ENCODE measurements around the gene FKTN. TPM values are rescaled to one million over a fixed set of nuclear protein-coding genes. Genes with fewer than 3 reads are reported as not detected.

Gene FKTN
- total RNA-seq, 1 donor from 2014 or later = 39.9 TPM

DNA sequence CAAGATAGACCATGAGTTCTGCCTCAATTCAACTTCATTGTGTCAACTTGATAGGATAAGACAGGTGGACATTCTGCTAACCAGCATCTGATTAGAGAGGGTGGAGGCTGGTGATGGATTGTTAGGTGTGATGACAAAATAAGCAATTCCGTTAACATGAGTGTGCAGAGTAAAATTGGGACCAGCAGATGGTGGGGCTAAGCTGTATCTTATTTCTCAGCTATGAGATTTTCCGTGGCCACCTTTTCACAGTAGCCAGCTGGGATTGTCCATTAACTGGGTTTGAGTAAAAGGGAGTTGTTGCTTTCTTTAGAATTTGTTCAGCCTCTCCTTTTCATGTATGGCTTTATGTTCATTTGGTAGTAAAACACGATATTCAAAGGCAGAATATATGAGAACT lies 75.5 kb downstream of the FKTN start:
- DNase-seq = no peak

DNA sequence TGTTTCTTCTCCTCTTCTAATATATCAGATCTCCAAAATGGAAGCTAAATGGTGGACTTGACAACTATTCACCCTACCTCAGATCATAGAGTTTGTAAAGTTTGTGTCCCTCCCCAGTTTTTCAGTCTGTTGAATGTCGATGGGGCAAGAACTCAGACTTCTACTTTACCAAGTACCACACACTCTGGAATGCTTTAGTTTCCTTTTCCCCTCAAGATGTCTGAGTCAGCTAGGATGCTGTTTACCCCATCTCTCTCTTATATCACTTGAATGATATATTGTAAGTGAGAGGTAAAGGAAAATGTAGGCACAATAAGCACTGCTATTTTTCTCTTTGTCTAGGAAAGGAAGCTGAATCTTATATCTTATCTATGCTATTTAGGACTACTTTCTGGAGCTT lies 78.4 kb downstream of the FKTN start:
- no peak for DNase-seq

DNA sequence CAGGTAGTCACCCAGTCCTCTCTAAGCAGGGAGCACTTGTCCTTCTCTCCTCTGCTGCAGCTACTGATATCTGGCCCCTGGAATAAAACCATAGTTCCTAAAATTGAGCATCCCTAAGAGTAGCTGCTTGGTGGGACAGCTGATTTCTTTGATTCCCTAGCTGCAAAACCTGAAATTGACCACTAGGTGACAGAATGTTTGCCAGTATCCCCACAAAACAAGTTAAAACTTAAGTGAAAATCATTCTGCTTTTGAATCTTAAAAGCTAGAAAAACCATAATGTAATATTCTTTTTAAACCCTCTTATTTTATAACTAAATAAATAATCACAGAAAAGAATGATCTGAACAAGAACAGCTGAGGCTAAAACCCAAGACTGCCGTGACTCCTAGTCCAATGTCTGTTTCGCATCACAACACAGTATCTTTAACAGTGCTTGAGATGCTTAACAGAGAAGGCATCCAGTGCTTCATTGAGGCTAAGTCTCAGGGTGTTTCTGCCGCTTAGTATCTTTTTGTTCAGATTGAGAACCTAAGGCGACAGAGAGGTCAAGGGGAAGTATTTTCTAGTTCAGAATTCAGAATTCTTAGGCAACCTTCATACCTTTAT lies 80.0 kb downstream of the FKTN start:
- no peak for DNase-seq

DNA sequence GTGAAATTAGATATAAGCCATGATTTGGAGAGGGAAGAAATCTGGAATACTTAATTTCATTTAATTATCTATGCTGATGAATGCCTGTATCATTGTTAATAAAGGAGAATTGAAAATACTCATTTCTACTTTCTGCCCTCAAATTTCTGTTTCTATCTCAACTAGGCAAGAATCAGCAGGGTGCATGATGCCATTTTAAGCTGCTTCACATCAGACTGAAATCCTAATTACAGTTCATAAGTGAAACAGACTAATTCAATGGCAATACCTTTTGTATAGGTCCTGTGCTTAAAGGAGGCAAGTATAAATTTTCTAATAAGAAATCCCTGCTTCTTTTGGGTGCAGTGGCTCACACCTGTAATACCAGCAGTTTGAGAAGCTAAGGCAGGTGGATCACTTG lies 82.0 kb downstream of the FKTN start:
- DNase-seq = no peak

DNA sequence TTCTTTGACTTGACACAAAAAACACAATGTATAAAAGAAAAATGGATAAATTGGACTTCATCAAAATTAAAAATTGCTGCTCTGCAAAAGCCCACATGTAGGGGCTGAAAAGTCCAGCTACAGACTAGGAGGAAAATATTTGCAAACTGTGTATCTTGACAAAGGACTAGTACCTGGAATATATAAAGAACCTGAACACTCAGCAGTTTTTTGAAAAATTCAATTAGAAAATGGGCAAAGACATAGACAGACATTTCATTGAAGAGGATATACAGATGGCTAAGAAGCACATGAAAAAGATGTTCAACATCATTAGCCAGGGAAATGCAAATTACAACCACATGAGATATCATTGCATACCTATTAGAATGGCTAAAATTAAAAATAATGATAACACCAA lies 85.9 kb downstream of the FKTN start:
- no peak for DNase-seq

DNA sequence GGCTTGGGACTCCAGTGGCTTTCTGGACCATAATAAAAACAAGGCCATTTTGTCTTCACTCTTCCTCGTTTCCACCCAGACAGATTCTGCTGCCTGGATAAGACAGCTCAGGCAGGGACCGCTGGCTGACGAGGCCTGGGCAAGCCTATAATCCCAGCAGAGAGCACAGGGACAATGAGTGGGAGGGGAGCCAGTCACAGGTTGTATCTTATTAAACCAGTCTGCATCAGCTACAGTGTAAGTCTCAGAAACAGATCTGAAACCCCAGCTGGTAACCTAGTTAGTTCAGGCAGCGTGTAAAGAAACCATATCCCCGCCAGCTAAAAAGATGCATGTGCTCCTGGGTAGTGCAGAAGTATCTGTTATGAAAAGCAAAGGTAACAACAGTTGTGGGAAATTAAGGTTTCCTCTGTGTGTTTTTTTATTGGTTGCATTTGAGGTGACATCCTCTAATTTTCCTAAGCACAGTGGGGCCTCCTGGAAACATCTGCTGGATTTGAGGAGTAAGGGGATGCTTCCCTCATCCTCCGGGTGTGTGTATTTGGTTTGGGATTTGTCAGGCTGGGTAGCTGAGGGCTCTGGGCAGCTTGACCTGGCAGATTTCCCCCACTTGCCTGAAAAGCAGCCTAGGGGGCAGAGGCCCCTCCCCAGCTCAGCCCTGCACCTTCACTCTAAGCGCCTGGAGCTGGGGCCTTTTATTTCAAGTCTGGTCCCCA lies 89.1 kb downstream of the FKTN start:
- DNase-seq = no peak

DNA sequence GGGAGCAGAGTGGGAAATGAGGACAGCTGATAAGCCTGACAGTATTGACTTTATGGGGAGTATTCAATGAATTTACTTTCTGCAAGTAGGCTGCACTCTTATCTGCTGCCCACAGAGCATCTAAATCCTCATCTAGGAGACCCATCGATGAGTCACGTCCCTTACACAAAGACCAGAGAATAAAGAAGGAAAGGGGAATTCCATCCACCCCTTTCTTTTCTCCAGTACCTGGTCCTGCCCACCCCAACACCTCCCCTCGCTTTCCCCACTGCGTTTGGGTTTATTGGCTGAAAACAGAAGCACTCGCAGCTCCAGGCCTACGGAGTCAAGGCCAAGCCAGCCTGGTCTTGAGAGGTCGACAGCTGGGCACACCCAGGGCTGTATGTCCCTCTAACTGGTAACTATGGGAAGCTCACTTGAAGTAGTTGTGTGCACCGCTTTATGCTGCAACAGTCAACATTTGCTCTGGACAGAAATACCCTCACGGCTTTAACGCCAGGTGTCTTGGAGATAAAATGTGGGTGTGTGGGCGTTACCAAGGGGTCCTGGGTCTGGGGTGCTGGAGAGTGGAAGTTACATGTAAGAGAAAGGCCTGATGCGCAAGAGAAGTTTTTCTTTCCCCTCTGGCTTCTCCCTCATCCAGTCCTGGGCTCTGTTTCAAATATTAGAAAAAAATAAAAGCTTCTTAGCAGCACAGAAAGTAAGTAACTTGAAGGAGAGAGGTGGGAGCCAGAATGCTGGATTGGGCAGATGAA lies 89.8 kb downstream of the FKTN start:
- DNase-seq = no peak

DNA sequence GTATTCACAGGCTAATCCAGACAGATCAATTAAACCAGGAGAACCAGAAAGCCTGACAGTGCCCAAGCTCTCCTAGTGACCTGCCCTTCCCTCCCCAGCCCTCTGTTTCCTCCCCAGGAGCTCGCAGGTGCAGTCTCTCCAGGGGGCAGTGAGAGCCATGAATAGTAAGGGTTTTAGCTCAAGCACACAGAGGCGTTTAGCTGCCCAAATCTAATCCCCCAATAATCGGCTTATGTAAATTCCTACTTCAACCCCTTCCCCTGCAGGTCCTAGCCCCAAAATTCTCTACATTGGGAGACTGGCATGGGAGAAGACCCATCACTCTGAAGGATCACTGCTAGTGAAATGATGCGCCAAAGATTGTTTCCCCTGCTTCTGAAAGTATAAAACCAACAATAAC lies 93.9 kb downstream of the FKTN start:
- DNase-seq = no peak

DNA sequence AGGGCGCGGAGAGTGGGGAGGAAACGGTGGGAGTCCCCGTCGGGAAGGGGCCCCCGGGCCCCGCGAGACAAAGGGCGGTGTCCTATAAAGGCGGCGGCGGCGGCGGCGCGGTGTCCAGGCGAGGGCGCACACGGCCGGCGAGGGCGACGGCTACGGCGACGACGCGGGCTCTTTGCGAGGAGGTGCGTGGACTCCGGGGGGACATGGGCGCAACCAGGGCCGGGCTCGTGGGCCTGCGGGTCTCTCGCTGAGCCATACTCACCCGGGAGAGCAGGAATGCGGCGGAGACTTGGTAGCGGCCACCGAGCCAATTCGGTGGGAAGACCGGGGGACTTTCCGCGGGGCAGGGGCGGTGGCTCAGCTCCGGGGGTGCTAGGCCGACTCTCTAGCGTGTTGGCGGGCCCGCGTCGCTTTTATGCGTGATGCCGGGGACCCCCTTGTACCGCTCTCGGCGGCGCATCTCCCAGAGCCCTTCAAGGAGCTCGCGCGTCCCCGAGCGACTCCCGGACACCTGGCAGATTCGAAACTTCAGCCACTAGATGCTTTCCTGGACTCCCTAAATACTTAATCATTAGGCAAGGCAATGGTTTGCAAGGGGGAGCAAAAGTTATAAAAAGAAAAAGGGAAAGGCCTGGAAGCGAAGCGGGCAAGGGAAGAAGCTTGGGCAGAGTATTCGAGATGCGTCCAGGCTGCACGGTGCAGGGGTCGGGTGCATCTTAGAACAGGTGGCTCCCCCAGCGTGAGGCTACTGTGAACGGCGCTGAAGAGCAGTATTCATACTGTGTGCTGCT lies 98.4 kb downstream of the FKTN start:
- no peak for DNase-seq

DNA sequence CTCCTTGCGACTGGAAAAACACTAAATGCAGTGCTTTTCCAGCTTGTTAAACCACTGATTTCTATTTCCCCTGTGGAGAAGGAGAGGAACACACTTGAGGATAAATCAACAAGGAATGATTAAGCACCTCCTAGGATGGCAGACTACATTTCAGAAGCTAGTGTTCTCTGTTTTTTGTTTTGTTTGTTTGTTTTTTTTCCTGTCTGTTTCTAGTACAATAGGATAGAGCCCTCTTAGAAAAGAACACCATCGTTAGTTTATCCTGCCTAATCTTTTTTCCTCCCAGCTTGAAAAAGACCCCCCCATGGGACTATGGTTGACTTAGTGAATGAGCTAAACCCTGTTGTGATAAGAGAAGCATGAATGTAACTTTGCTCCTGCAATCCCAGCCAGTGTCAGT lies 100.4 kb downstream of the FKTN start:
- no peak for DNase-seq

DNA sequence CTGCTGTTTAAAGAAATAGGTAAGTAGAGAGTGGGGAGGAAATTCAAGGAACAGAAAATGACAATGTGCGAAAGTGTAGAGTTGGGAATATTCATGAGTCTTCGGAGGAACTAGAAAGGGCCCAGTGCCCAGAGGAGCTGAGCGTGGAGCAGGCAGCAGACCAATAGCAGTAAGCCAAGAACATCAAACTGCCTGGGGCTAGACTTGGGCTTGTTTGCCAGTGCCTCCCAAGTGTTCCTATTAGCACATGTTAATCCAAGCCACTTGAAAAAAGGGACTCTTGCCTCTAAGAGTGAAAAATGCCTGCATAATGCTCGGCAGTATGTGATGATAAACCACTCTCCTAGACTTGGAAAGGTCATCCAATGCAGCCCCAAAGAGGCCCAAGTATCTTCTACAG lies 103.1 kb downstream of the FKTN start:
- DNase-seq = no peak

DNA sequence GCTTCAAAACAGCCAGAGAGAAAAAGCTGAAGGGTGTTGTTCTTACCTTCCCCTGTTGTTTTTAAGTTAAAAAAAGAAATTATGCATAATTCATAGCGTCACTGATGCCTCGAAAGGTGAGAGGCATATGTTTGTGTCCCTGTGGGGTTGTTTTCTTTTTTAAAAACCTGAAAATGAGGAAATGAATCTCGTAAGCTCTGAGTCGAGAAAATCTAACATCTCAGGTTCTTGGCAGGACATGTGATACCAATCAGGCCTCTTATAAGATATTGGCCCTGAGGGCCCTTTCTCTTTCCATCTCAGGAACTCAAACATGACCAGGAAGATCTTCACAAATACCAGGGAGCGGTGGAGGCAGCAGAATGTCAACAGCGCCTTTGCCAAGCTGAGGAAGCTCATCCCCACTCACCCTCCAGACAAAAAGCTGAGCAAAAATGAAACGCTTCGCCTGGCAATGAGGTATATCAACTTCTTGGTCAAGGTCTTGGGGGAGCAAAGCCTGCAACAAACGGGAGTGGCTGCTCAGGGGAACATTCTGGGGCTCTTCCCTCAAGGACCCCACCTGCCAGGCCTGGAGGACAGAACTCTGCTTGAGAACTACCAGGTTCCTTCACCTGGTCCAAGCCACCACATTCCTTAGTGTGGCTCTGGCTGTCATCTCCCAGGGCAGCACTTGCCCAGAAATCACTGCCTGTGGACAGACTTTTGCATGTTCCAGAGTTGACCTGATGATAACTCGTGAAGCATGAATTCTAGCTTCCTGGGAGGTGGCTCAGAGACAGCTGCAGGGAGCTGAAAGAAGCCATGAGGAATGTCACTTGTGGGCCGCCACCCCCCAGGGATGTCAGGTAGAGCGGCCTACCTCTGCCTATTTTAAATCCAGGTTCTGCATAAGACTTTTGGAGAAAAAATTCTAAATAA lies 104.5 kb downstream of the FKTN start, which contains the start of gene TAL2:
TAL2 (plus strand) TSS at position 274 of the 921 bp plus-strand sequence; CDS start at position 314, 40 bp downstream.
- no peak for DNase-seq

DNA sequence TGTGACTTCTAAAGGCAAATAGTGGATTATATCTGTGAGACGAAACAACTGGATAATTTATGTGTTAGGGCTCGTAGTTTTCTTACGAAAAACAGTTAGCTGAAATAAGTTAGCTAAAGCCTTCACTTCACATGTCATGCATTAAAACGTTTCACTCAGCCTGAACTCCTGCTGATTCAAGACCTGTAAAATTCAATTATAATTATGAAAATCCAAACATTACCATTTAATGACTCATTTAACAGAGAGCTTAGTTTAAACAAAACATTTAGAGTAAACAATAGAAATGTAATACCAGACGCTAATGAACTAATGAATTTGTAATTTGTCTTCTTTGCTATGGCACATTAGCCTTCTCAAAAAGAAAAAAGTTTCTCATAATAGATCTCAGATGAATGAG lies 106.0 kb downstream of the FKTN start:
- DNase-seq = no peak

DNA sequence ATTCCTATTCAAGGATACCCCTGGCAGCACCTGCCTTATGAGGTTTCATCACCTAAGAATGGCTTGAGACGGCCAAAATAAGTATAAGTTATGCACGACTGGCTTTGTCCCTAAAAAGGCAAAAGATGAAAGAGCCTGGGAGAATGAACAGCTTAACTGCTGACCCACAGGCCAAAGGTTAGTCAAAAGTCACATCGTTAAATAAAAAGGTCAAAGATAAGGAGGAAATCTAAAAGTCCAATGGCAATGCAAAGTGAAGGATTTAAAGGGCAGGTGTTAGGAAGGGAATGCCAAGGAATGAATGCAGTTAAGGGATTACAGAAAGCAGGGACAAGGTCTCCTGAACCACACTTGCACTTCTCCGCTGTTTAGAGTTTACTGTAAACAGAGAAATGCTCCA lies 109.9 kb downstream of the FKTN start:
- DNase-seq = no peak

DNA sequence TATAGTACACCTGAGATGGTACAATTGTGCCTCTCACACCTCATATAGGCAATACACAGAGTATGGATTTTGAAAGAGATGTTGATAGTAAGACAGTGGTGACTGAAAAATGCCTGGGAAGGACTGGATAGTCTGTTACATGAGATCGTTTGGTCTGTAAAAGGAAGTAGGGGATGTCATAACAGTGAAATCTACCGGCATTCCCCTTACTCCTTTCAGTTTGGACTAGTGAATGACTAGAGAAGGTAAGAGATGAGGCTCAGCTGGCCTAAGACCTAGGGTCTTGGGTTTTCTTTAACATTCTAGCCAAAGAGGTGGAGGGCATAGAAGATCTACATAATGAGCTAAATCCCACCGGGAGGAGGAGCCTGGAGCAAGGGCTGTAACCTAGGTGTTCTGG lies 112.4 kb downstream of the FKTN start:
- DNase-seq = no peak

DNA sequence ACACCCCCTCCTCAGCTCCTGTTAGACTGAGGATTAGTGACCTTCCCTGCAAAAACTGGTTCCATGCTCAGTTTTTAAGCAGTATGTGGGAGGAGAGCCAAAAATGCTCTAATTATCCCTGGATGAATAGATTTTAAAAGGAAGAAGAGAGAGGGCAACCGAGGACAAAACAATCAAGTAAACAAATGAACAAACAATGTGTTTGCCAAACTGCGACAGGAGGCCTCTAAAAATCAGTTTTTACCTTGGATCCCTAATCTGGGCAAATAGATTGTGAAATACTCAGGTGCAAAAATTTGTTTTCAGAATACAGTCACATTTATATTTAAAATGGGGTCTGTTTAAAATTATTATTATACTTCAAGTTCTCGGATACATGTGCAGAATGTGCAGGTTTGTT lies 112.8 kb downstream of the FKTN start:
- DNase-seq = no peak

DNA sequence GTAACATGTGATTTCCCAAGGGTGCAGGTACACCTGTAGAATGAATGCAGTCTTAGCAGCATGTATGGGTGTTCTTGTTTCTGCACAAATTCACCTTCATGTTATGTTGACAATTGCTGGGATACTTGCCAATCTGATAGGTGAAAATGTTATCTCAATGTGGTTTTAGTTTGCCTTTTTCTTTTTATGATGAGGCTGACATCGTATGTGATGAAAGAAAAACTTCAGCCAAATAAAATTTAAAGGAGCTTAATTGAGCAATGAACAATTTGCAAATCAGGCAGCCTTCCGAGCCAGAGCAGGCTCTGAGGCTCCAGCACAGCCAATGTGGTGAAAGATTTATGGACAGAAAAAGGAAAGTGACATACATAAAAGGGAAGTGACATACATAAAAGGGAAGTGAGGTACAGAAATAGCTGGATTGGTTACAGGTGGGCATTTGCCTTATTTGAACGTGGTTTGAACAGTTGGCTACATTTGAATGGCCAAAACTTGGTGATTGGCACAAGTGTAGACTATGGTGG lies 114.8 kb downstream of the FKTN start:
- no peak for DNase-seq

DNA sequence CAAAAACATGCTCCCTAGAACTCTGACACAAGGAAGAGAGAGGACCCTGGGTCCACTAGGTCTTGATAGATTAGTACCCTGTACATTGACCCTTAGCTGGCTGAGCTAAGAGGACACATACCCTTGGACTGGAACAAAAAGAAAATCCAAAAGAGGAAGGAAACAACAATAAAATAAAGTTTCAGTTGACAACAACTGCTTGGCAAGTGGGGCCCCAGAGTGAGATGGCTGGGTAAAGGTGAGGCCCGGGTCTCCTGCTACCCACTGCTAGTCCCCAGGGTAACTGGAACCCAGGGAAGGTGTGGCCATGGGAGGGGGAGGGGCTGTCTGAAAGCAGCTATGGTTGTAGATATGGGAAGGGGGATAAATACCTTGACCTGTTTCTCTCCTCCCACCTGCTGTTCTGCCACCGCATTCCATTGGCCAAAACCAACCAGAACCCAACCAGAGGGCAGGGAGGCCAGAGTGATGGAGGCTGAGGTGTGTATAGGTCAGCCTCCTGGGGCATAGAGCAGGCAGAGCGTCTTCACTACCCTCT lies 116.0 kb downstream of the FKTN start:
- no peak for DNase-seq

DNA sequence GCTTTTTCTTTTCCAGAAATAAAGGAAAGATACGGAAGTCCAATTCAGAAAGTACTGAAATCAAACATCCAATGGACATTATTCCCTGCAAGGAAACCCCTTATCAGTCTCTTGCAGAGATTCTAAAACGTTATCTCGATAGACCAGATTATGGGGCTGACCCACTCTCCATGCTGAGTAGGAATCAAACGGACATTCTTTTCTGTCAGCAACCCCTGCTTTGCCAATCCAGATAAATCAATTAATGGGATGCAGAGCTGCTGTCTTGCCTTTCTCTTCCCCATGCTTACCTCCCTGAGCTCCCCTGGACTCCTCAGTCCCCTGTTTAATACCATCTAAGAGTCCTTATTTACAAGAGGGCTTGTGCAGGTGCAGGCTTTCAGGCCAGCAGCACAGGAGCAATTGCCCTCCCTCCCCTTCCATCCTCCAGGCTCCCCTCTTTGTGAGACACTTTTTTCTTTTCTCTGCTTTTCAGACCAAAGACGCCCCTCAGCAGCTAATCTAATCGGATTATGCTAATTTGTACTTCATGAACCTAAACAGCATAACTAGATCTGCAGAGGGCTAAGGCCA lies 118.5 kb downstream of the FKTN start:
- DNase-seq = no peak

DNA sequence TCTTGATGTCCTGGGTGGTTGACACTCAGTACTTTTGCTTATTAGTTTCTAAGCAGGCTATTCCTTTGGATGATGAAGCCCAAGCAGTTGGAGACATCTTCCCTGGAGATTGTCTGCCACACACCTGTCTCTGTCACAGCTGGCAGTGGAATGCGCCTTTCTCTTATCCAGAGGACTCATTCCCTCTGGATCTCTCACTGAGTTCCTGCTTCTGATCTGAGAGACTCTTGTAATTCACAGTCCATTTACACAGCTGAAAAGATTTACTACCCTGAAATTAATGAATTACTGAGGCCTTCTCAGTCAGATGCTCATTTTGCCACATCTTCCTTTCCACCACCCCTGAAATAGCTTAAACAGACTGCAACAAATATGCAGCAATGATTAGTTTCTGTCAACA lies 120.2 kb downstream of the FKTN start:
- no peak for DNase-seq

DNA sequence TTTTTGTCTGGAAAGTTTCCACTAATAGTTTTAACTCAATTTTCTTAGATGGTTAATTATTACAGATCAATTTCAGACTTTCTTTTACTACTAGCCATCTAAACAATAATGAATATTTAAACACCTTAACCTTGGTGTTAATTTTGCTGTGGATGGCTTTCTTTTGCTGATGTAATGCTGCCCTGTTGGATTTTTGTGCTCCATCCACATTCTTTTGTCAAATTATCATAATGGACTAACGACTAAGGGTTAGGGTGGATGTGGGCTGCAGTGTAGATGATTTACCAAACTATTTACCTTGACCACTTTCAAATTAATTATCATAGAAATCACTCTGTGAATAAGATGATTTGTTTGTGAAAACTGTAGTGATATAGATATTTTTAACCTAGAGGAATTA lies 120.8 kb downstream of the FKTN start:
- DNase-seq = no peak
